ENCODE data around the gene CFAP45.

GRCh38 chr1:159941591-159942560 is 41.9 kb upstream of the CFAP45 start:
- no peak for TF ChIP-seq POLR2AphosphoS5 (IDR thresholded peaks at IDR 0.05; ENCODE audit: low read depth, low read length)
- no peak for TF ChIP-seq TAF1 (IDR thresholded peaks at IDR 0.05; ENCODE audit: borderline replicate concordance, insufficient read depth, low read length)
- TF ChIP-seq SIN3A (IDR thresholded peaks at IDR 0.05; ENCODE audit: borderline replicate concordance, insufficient read depth, low read length): no peak
- no peak for TF ChIP-seq REST (IDR thresholded peaks at IDR 0.05; ENCODE audit: insufficient read depth in 1 of 2, low read depth in 2 of 2, low read length in 2 of 2)
- no peak for TF ChIP-seq FOXP2 (optimal IDR thresholded peaks at IDR 0.05; ENCODE audit: borderline replicate concordance, extremely low read depth, extremely low read length, insufficient read depth)
